GM19193 (cell line): ENCODE data around the gene EXOC2.

Source experiments
- POLR2A ChIP-seq: IDR thresholded peaks from 4 replicates; pipeline ENCODE4 v1.6.1; 2011; ENCODE audit not compliant: insufficient read depth, insufficient read length; ENCODE audit errors: extremely low read depth

Gene EXOC2

DNA sequence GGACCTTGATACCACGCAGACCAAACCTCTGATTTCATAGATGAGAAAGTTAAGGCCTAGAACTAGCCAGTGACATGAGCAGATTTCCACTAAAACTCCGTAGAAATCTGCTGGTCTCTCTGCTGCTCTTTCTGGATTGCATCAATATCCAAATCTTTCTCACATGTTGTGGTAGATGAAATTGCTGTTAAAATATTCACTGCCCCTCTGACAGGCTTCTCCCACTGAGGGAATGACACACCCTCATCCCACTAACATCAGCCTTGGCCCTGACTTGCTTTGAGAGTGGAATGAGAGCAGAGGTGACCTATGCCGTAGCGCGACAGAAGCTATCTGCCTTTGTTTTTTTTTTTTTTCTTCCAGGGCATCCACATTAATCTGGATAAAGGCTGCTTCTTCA, 20.4 kb upstream of the EXOC2 start:
- no peak for TF ChIP-seq POLR2A

DNA sequence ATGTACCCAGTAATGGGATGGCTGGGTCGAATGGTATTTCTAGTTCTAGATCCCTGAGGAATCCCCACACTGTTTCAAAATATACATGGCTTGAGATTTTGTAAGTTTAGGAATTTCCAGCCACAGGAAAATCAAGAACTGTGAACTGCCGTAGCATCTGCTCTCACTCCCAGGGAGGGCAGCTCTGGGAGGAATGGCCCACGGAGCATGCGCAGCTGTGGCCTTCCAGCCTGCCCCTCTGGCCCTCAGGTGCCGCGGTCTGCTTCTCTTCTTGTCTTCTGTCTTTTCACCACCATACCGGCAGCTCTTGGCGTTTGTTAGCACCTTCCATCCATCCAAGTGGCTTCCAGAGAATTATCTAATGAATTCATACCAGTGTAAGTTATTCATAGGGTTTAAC, 19.9 kb upstream of the EXOC2 start:
- TF ChIP-seq POLR2A = no peak

DNA sequence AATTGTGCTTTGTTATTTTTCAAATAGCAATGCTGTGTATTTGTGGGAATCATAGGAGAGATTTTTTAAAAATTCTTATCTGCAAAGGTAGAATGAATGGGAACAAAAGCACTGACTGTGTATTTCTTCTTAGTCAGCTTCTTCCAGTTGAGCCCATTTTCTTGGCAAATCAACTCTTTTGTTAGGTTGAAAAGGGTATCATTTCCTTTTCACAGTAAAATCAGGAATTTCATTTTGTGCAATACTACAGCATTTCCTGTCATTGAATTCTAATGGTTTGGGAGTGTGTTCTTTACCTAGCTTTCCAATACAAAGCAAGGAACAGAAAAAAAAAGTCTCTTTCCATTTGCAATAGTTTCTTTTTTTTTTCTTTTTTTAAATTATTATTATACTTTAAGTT, 19.0 kb upstream of the EXOC2 start:
- no peak for TF ChIP-seq POLR2A

- TF ChIP-seq POLR2A = peak; percentile 57
Measured at GRCh38 chr6:710601-711571, 17.9 kb upstream of the EXOC2 start.

DNA sequence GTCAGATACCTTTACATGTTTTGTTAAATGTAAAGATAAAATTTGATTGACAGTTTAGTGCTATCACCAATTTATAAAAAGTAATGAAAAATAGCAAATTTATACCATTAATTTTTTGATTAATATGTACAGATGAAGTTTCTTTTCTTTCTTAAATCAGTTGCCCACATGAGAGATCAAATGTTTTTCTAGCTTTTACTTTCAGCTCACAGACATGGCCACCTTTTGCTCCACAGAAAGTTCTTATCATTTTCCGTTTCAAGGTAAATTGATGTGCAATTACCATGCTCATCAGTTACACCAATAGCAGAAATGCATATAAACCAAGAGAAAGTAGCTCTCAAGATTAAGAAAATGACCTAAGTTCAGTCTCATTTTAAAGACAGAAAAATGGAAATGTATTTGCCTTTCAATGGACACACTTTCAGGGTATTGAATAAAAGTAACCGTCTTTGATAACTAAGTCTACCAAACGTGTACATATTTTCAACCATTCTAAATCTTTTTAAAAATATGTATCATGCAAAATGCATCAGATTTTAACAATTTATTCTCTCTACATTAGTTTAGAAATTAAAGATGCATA, 16.6 kb upstream of the EXOC2 start:
- no peak for TF ChIP-seq POLR2A

DNA sequence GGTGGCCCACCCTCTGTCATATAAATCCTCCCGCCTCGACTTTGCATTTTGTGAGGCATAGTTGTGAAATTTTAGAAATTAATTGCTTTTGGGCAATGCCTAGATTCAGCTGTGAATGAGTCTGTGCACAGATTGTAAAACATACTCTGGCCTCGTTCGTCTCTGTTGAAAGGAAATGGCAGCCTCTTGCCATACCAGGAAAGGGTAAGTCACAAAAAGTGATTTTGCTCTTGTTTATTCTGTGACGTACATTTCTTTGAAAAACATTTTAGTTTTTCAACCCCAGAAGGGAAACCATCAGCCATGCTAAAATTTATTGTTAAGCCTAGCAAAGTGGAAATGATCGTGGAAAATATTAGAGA, 15.3 kb upstream of the EXOC2 start:
- TF ChIP-seq POLR2A = no peak

DNA sequence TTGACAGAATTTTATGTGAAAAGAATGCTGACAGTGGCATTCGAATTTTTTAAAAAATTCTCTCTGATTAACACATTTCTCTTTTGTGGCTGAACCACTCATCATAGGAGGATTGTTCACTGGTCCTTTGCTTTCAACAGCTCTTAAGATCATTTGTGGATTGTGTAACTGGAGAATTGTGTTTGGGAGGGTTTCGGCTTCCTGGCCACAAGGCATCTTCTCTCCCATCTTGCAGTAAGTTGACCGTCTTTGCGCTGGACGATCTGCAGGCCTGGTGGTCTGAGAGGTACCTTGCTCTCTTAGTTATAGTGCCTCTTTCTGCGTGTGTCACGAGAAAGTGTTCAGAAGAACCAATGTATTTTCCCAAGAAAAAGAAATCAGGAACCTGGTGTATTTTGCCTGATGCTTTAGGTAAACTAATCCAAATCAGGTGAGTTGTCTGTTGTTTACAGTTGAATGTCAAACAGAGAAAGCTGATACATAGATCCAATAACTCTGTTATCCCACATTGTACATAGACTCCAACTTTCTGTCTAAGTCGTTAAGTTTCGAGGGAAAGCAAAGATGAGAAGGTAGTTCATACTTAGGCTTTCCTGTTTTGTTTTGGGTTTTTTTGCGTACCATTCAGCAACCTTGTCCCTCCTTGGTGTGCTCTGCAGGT, 14.8 kb upstream of the EXOC2 start:
- TF ChIP-seq POLR2A = no peak

GRCh38 chr6:706819-707381, 14.0 kb upstream of the EXOC2 start:
- TF ChIP-seq POLR2A = no peak

DNA sequence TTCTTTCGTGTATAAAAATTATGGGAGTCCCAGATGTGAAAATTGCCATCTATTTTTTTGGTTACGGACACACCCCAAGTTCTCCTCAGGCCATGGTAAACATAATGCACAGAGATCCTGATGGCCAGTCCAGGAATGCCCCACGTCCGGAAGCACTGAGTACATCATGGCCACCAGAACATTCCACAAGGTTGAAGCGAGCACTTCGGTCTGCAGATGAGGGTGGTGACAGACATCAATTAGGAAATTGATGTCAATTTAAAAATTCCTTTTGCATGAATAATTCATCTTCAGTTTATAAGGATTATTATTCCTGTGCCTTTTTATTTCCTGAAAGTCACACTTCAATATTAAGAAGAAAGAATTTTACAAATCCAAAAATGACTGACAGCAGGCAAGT, 13.2 kb upstream of the EXOC2 start:
- TF ChIP-seq POLR2A = no peak

- no peak for TF ChIP-seq POLR2A
Measured at GRCh38 chr6:705047-705446, 12.1 kb upstream of the EXOC2 start.

DNA sequence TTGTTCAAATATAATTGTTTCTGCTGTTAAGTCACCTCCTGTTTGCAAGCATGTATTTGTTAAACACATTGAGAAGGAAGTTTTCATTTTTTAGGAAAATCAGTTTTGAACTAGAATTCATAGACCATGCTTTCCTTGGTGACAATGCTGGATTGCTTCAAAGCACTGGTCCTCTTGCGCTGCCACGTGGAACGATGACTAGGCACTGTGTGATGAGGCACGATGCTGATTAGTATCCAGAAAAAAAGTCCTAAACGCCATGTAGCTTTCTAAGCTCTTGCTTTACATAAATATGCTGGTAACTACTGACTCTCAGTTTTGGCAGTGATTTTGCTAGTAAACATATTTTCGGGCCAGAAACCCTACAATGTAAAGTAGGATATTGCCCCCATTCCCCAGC, 11.1 kb upstream of the EXOC2 start:
- no peak for TF ChIP-seq POLR2A

DNA sequence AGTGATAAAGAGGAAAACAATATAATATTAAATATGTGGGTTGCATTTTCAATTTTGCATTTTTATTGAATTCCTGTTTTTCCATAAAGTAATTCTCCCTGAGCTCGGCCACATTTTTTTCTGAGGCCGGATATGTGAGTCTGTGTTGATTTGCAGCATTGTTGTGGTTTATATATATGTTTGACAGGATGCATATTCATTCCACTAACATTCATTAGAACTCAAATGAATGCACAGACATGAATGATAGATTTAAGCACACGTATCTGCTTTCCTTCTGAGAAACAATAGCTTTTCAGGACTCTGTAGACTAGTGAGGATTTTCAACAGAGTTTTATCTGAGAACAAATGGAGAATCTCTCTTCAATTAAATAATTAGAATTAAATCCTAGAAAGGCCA, 10.6 kb upstream of the EXOC2 start:
- no peak for TF ChIP-seq POLR2A

DNA sequence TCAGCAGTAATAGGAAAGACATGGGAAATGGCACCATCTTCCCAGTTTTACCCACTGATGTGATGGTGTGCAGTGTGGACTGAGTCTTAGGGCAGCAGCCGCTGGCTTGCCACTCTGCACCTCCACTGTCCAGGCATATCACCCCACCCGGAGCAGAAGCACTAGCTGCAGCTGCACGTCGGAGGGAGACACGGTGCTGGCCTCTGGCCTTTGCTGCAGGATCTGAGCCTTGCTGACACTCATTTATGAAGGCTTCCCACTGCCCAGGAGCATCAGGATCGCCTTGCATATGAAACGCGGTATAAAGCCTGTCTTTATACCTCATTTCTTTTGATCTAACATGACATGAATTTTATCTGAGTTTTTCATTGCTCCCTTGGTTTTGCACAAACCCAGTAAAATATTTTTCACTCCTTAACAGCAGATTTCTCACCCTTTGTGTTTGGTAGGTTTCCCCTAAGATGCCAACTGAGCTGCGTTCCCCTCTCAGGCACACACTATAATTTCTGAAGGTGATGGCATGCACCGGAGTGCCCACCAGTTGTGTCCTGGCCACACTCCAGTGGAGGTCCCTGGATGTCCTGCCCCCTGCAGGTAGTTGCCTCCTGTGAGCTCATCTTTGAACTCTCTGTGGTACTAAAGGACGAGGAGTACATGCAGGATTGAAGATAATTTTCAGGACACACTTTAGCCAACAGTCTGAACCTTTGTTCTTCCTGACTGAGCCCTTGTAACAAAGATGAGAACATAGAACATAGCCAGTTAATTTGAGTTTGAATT, 9.0 kb upstream of the EXOC2 start:
- TF ChIP-seq POLR2A = no peak

DNA sequence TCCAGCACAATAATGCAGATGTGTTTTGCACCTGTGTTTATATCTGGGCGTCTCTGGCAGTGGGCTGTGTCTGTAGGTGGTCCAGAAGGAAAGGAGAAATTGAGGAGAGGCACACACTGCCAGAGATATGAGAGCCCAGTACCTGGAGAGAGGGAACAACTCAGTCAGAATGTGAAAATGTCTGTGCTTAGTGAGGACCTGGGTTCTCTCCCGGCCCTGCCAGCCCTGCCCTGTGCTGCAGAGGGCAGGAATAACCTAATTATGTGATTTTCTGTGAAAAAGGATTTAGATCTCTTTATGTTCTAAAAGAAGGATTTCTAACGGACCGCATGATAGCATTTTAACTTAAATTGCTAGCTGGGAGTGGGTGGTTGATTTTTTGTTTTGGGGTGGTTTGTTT, 8.3 kb upstream of the EXOC2 start:
- no peak for TF ChIP-seq POLR2A

DNA sequence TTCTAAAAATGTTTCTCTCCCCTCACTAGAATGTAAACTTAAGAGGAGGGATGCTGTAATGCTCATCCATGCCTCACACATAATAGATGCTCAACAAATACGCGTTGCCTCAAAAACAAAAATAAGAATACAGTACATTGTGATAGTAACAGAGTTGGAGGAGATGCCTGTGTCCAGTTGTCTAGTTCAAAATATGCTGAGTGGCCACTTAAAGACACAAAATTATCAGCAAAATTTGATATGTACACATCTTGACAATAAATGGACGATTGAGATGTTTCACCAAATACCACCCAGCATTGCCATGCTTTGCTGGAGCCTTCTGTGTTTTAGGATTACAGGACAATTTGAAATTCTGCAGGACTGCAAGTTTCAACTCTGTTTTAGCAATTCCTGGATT, 7.6 kb upstream of the EXOC2 start:
- no peak for TF ChIP-seq POLR2A
